ENCODE results near the gene CTPS1. TPM values are rescaled to one million over a fixed set of nuclear protein-coding genes. Genes with fewer than 3 reads are reported as not detected.

Gene CTPS1
- total and polyA plus RNA-seq, 2 of the 13 experiments (the other 11 are each of a cell fraction or from before 2014, with no cell fraction given): 9.6 to 42.8 TPM

GRCh38 chr1:40939320-40940059, 40.0 kb upstream of the CTPS1 start (continued):
- no peak for TF ChIP-seq ZBTB14 (CRISPR knock-in tag; IDR thresholded peaks at IDR 0.05)
- peak; percentile 68; the same call in 1 of the 2 replicates for TF ChIP-seq ZNF792 (CRISPR knock-in tag; IDR thresholded peaks at IDR 0.05)
- TF ChIP-seq MLXIP (CRISPR knock-in tag; IDR thresholded peaks at IDR 0.05; ENCODE audit: borderline replicate concordance): no peak
- peak; percentile 61; the same call in 1 of the 2 replicates for TF ChIP-seq ZNF768 (CRISPR knock-in tag; IDR thresholded peaks at IDR 0.05)
- no peak for TF ChIP-seq SNAI1 (CRISPR knock-in tag; IDR thresholded peaks at IDR 0.05; ENCODE audit: borderline replicate concordance)
- TF ChIP-seq ZNF672 (CRISPR knock-in tag; IDR thresholded peaks at IDR 0.05): no peak
- peak; percentile 73 for TF ChIP-seq TEAD3 (CRISPR knock-in tag; optimal IDR thresholded peaks at IDR 0.05; ENCODE audit: borderline replicate concordance)
- TF ChIP-seq ZBTB42 (CRISPR knock-in tag; IDR thresholded peaks at IDR 0.05): no peak
- TF ChIP-seq TOPORS (CRISPR knock-in tag; IDR thresholded peaks at IDR 0.05): peak; percentile 47; the same call in 1 of the 2 replicates
- no peak for TF ChIP-seq SMAD9 (CRISPR knock-in tag; IDR thresholded peaks at IDR 0.05)
- peak; percentile 75 for TF ChIP-seq ASH2L (IDR thresholded peaks at IDR 0.05; ENCODE audit: insufficient read length, low read depth, low read length)
- 0 out of 2 replicates have a peak, but pooled peaks have one; percentile 33 for TF ChIP-seq ZNF607 (CRISPR knock-in tag; IDR thresholded peaks at IDR 0.05; ENCODE audit: borderline replicate concordance)
- peak; percentile 51; the same call in 1 of the 2 replicates for TF ChIP-seq ZFP91 (CRISPR knock-in tag; IDR thresholded peaks at IDR 0.05; ENCODE audit: borderline replicate concordance)
- TF ChIP-seq KIAA2018 (CRISPR knock-in tag; IDR thresholded peaks at IDR 0.05; ENCODE audit: borderline replicate concordance): no peak
